ENCODE measurements around the gene MRPL12.

The MRPL12 gene

DNA sequence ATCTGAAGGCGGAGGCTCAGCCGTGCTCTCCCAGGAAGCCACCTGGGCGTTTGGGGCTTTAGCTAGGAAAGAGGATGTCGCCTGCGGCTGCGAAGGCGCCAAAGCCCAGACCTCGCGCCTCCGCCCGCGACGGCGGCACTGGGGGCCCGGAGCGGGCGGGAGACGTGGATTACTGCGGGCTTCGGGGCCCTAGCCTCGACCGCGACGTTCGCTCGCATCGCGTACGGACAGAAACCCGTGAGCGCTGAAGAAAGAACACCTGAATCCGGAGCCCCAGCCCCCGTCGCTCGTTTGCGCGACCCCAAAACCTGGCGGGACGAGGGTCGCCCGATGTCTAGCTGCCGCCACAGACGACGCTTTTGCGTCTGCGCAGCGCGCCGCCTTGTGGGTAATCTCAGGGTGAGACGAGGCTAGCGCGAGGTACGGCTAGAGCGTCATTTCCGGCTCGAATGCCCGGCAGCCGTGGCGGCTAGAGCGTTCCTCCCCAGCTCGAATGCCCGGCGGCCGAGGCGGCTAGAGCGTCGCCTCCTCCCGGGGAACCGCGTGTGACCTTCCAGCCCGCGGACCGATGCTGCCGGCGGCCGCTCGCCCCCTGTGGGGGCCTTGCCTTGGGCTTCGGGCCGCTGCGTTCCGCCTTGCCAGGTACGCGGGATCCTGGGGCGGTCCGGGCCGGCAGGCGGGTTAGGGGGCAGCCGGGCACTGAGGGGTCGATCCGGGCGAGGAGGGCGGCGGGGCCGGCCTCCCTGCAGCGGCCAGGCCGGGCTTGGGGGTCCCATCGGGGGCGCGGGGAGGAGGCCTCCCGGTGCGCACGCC is at the start of gene MRPL12:
Gene MRPL12, plus strand, starts transcription at position 434 of the 813 bp plus-strand sequence. Its CDS starts 135 bp downstream, at position 569.
- Histone ChIP-seq H3K27me3 (ENCODE audit: control insufficient read depth, insufficient read depth, low read length) (no peaks in the 10 kb centered on the region), H3K36me3 (ENCODE audit: control insufficient read depth, insufficient read depth, low read length) (peaks cover 66% of the 10 kb centered on the region), H3K9me3 (ENCODE audit: control insufficient read depth, insufficient read depth, low read depth, low read length) (no peaks in the 10 kb centered on the region), H3K9ac (ENCODE audit: low read length) (peak within 1 kb of the TSS; percentile 94), H3K4me3 (ENCODE audit: low read depth, low read length) (peak within 1 kb of the TSS; percentile 97), H3K4me1 (ENCODE audit: control insufficient read depth, insufficient read depth, low read length) (peaks cover 14% of the 10 kb centered on the region), H3K27ac (ENCODE audit: low read depth, low read length) (peak within 1 kb of the TSS; percentile 92)

DNA sequence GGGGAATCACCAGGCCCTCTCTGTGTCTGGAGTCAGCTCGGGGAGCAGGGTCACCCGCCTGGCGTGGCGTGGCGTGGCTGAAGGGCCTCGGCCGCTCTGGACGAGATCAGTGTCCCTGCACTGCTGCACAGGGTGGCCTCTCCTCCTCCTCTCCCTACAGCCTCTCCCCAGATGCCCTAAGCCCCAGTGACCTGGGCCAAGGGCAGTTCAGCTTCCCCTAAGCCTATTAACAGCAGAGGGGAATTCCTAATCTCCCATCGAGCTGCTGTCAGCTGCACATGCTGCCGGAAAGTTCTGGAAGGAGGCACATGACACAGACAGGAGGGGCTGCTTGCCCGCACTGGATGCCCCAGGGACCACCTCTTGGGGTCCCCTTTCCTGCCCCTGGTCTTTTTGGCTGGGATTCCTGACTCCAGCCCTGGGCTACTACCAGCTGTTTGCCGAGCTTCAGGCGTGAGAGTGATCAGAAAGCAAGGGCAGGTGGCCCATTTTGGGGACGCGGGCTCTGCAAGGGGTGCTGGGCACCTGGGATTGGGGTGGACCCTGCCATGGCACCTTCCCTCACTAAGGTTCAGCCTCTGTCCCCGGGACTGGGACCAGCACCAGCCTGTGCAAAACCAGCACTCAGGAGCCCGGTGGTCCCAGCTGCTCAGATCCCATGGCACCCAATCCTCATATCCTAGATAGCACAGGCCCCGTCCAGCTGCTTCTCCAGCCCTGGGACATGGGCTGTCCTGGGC is 47.6 kb upstream of the MRPL12 start:
- Histone ChIP-seq H3K4me1 (ENCODE audit: control insufficient read depth, insufficient read depth, low read length) (peaks cover 17% of the 10 kb centered on the region), H3K27me3 (ENCODE audit: control insufficient read depth, insufficient read depth, low read length) (no peaks in the 10 kb centered on the region), H3K27ac (ENCODE audit: low read depth, low read length) (no peak overlapping the region), H3K9me3 (ENCODE audit: control insufficient read depth, insufficient read depth, low read depth, low read length) (no peaks in the 10 kb centered on the region), H3K9ac (ENCODE audit: low read length) (no peak overlapping the region), H3K4me3 (ENCODE audit: low read depth, low read length) (no peak overlapping the region), H3K36me3 (ENCODE audit: control insufficient read depth, insufficient read depth, low read length) (no peaks in the 10 kb centered on the region)

DNA sequence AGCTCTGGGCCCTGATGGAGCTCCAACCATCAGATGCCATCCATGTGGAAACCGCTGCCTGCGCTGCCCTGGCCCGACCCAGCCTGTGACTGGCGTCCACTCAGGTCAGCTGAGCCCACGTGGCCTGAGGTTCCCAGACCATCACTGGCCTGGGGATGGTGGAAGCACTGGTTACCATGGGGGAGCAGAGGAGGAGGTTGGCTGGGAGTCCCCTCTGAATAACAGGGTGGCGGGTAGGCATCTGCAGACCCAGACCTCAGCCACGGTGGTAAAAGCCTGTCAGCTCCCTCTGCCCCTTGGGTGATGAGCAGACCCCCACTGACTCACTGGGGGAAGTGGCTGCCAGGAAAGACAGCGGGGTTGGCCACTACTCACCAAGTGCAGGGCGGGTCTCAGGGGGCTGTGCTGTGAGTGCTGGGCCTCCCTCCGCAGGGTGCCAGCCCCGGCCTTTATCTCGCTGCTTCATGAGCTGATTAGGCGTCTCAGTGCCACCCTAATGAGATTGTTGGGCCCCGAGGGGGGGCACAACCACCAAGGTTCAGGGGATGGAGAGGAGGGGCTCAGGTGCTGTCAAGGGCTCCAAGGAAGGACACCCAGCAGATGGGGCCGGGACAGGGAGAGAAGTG is 46.9 kb upstream of the MRPL12 start, which contains the start of gene PDE6G:
Gene PDE6G, minus strand, starts transcription at position 425 of the 626 bp plus-strand sequence. CDS start 3,237 bp downstream, outside the sequence.
- no peak within 1 kb of the TSS for H3K27ac ChIP-seq (ENCODE audit: low read depth, low read length)
- peaks cover 12% of the 10 kb centered on the region for H3K4me1 ChIP-seq (ENCODE audit: control insufficient read depth, insufficient read depth, low read length)
- no peaks in the 10 kb centered on the region for H3K27me3 ChIP-seq (ENCODE audit: control insufficient read depth, insufficient read depth, low read length)
- no peak within 1 kb of the TSS for H3K4me3 ChIP-seq (ENCODE audit: low read depth, low read length)
- no peaks in the 10 kb centered on the region for H3K9me3 ChIP-seq (ENCODE audit: control insufficient read depth, insufficient read depth, low read depth, low read length)
- no peak within 1 kb of the TSS for H3K9ac ChIP-seq (ENCODE audit: low read length)
- H3K36me3 ChIP-seq (ENCODE audit: control insufficient read depth, insufficient read depth, low read length), result no peaks in the 10 kb centered on the region

DNA sequence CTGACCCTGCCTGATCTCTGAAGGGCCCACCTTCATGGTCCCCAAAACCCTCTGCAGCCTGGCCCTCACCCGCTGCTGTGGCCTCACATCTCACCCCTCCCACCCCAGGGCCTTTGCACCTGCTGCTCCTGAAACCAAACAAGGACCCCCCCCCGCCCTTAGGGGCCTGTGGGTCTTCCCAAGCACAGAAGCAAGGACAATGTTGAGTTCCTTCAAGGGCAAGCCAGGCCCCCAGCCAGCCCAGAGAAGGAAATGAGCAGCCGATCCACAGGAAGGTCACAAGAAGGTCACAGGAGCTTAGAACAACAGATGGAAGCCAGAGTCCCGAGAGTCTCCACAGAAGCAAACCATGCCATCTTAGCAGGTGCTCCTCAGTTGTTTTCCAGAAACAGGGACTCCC is 46.3 kb upstream of the MRPL12 start:
- Histone ChIP-seq H3K4me3 (ENCODE audit: low read depth, low read length) (no peak overlapping the region), H3K9me3 (ENCODE audit: control insufficient read depth, insufficient read depth, low read depth, low read length) (no peaks in the 10 kb centered on the region), H3K4me1 (ENCODE audit: control insufficient read depth, insufficient read depth, low read length) (peaks cover 12% of the 10 kb centered on the region), H3K36me3 (ENCODE audit: control insufficient read depth, insufficient read depth, low read length) (no peaks in the 10 kb centered on the region), H3K9ac (ENCODE audit: low read length) (no peak overlapping the region), H3K27ac (ENCODE audit: low read depth, low read length) (no peak overlapping the region), H3K27me3 (ENCODE audit: control insufficient read depth, insufficient read depth, low read length) (no peaks in the 10 kb centered on the region)

DNA sequence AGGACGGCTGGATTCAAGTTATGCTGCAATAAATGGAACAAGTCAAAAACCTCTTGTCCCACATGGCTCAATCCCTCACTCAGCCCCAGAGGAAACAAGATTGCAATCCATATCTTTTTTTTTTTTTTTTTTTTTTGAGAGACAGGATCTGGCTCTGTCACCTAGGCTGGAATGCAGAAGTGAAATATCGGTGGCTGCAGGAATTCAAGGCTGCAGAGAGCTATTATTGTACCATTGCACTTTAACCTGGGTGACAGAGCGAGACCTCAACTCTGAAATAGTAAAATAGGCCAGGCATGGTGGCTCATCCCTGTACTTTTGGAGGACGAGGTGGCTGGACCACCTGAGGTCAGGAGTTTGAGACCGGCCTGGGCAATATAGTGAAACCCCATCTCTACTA is 44.1 kb upstream of the MRPL12 start:
- Histone ChIP-seq H3K36me3 (ENCODE audit: control insufficient read depth, insufficient read depth, low read length) (0 out of 2 replicates have a peak, but pooled peaks cover 3% of the 10 kb centered on the region), H3K27ac (ENCODE audit: low read depth, low read length) (no peak overlapping the region), H3K27me3 (ENCODE audit: control insufficient read depth, insufficient read depth, low read length) (no peaks in the 10 kb centered on the region), H3K9me3 (ENCODE audit: control insufficient read depth, insufficient read depth, low read depth, low read length) (no peaks in the 10 kb centered on the region), H3K4me3 (ENCODE audit: low read depth, low read length) (no peak overlapping the region), H3K4me1 (ENCODE audit: control insufficient read depth, insufficient read depth, low read length) (peaks cover 5% of the 10 kb centered on the region; the same call in 1 of the 2 replicates), H3K9ac (ENCODE audit: low read length) (no peak overlapping the region)

DNA sequence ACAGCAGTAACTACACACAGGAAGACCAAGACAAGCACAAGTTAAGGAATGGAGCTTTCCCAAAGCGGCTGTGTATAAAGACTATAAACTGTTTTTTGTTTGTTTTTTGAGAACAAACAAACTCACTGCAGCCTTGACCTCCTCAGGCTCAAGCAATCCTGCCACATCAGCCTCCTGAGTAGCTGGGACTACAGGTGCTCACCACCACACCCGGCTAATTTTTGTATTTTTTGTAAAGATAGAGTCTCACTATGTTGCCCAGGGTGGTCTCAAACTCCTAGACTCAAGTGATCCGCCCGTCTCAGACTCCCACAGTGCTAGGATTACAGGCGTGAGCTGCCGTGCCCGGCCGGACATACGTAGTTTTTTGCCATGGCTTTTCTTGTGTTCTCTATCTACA is 42.7 kb upstream of the MRPL12 start:
- no peaks in the 10 kb centered on the region for H3K9me3 ChIP-seq (ENCODE audit: control insufficient read depth, insufficient read depth, low read depth, low read length)
- H3K4me1 ChIP-seq (ENCODE audit: control insufficient read depth, insufficient read depth, low read length), result peaks cover 8% of the 10 kb centered on the region
- no peak overlapping the region for H3K27ac ChIP-seq (ENCODE audit: low read depth, low read length)
- no peak overlapping the region for H3K9ac ChIP-seq (ENCODE audit: low read length)
- H3K4me3 ChIP-seq (ENCODE audit: low read depth, low read length), result no peak overlapping the region
- no peaks in the 10 kb centered on the region for H3K27me3 ChIP-seq (ENCODE audit: control insufficient read depth, insufficient read depth, low read length)
- peaks cover 12% of the 10 kb centered on the region for H3K36me3 ChIP-seq (ENCODE audit: control insufficient read depth, insufficient read depth, low read length)

DNA sequence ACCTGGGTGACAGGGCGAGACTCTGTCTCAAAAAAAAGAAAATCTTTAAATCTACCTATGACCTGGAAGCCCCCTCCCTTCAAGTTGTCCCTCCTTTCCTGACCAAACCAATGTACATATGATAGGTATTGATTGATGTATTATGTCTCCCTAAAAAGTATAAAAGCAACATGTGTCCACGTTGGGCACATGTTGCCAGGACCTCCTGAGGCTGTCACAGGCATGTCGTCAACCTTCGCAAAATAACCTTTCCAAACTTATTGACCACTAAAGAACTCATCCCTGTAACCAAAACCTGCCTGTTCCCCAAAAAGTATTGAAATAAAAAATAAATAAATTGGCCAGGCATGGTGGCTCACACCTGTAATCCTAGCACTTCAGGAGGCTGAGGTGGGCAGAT is 41.2 kb upstream of the MRPL12 start:
- H3K4me3 ChIP-seq (ENCODE audit: low read depth, low read length), result no peak overlapping the region
- H3K27me3 ChIP-seq (ENCODE audit: control insufficient read depth, insufficient read depth, low read length), result no peaks in the 10 kb centered on the region
- H3K36me3 ChIP-seq (ENCODE audit: control insufficient read depth, insufficient read depth, low read length), result peaks cover 12% of the 10 kb centered on the region
- H3K9ac ChIP-seq (ENCODE audit: low read length), result no peak overlapping the region
- H3K9me3 ChIP-seq (ENCODE audit: control insufficient read depth, insufficient read depth, low read depth, low read length), result no peaks in the 10 kb centered on the region
- peaks cover 11% of the 10 kb centered on the region for H3K4me1 ChIP-seq (ENCODE audit: control insufficient read depth, insufficient read depth, low read length)
- no peak overlapping the region for H3K27ac ChIP-seq (ENCODE audit: low read depth, low read length)

DNA sequence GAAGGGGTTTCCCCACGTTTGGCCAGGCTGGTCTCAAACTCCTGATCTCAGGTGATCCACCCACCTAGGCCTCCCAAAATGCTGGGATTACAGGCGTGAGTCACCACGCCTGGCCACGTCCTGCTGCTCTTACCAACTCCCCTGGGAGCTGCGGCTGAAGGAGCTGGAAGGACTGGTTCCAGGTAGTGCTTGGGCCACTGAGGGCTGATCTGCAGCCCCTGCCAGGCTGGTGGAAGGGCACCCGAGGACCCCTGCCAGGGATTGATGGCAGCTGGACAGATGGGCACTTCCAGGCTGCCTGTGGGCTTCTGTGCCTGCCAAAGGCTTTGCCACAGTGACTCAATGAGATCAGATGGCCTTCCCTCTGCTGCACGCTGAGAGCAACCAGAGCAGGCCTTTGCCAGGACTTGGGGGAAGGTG is 39.1 kb upstream of the MRPL12 start:
- H3K27me3 ChIP-seq (ENCODE audit: control insufficient read depth, insufficient read depth, low read length), result no peaks in the 10 kb centered on the region
- no peaks in the 10 kb centered on the region for H3K9me3 ChIP-seq (ENCODE audit: control insufficient read depth, insufficient read depth, low read depth, low read length)
- H3K36me3 ChIP-seq (ENCODE audit: control insufficient read depth, insufficient read depth, low read length), result peaks cover 26% of the 10 kb centered on the region
- H3K27ac ChIP-seq (ENCODE audit: low read depth, low read length), result no peak overlapping the region
- H3K4me3 ChIP-seq (ENCODE audit: low read depth, low read length), result no peak overlapping the region
- peaks cover 15% of the 10 kb centered on the region for H3K4me1 ChIP-seq (ENCODE audit: control insufficient read depth, insufficient read depth, low read length)
- H3K9ac ChIP-seq (ENCODE audit: low read length), result no peak overlapping the region

DNA sequence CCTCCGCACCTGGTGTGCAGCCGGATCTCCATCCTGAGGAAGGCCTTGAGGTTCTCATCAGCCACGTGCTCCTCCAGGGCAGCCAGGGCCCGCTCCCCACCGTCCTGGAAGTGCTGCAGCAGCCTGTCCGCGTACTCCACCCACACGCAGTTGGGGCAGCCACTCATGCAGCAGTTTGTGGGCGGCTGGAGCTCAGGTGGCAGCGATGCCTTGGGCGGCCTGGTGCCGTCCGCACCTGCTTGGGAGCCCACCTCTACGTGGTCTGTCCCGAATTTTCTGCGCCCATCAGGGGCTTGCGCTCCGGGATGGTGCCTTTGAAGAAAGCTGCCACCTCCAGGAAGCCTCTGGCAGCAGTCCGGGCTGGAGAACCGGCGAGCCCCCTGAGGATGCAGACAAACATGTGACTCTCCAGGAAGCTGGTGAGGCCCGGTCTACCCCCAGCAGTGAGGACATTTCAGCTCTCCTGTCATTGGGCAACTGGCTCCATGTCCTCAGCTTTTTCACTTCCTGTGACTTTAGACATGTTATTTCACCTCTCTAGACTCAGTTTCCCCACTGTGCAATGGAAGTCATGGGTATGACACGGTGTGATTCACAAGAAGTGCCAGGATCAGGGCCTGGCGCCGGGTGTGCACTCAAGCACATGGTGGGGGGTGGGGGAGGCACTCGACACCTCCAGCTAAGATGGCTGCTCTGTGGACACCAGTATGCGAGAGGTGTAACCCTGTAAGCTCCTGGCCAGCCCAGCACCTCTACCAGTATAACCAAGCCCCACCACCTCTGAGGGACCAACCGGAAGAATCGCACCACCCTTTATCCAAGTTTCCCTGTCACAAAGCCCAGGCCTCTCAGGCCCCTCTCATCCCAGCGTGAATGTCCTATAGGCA is 37.7 kb upstream of the MRPL12 start:
- peak overlapping the region; percentile 99 for H3K9ac ChIP-seq (ENCODE audit: low read length)
- peaks cover 15% of the 10 kb centered on the region for H3K4me1 ChIP-seq (ENCODE audit: control insufficient read depth, insufficient read depth, low read length)
- H3K9me3 ChIP-seq (ENCODE audit: control insufficient read depth, insufficient read depth, low read depth, low read length), result no peaks in the 10 kb centered on the region
- H3K27me3 ChIP-seq (ENCODE audit: control insufficient read depth, insufficient read depth, low read length), result no peaks in the 10 kb centered on the region
- H3K27ac ChIP-seq (ENCODE audit: low read depth, low read length), result peak overlapping the region; percentile 94; the same call in 1 of the 2 replicates
- H3K36me3 ChIP-seq (ENCODE audit: control insufficient read depth, insufficient read depth, low read length), result peaks cover 39% of the 10 kb centered on the region
- peak overlapping the region; percentile 95 for H3K4me3 ChIP-seq (ENCODE audit: low read depth, low read length)

DNA sequence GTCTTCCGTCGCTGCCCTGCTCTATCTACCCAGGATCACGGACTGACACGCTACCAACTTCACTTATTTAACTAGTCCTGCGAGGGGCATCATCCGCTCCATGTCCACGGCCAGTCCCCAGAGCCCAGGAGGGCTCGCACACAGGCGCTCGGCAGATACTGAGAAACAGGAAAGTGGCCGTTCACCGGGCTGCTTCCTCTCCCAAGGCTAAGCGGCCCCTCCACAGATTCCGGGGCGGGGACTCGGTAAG is 37.1 kb upstream of the MRPL12 start:
- Histone ChIP-seq H3K9ac (ENCODE audit: low read length) (peak overlapping the region; percentile 99), H3K27me3 (ENCODE audit: control insufficient read depth, insufficient read depth, low read length) (no peaks in the 10 kb centered on the region)

More for the DNA sequence above, 37.1 kb upstream of the MRPL12 start:
- H3K4me1 ChIP-seq (ENCODE audit: control insufficient read depth, insufficient read depth, low read length), result peaks cover 15% of the 10 kb centered on the region
- H3K4me3 ChIP-seq (ENCODE audit: low read depth, low read length), result peak overlapping the region; percentile 95
- H3K36me3 ChIP-seq (ENCODE audit: control insufficient read depth, insufficient read depth, low read length), result peaks cover 44% of the 10 kb centered on the region
- H3K27ac ChIP-seq (ENCODE audit: low read depth, low read length), result peak overlapping the region; percentile 94; the same call in 1 of the 2 replicates
- no peaks in the 10 kb centered on the region for H3K9me3 ChIP-seq (ENCODE audit: control insufficient read depth, insufficient read depth, low read depth, low read length)

Measured in HUES6 (cell line).